Lower leg skin (tissue), 3 donors: Measurements from ENCODE around the gene FAM25C.
"Not testable (repeated sequence)": the region's sequence is repeated elsewhere in the genome, so short reads cannot be mapped to it uniquely, and the experiment has no call there.

Experiments
- POLR2A ChIP-seq, 2 donors: fragments of 450-650 bp; IDR thresholded peaks; one replicate each; pipeline ENCODE4 v1.6.1; 2016 to 2017; ENCODE audit warnings: antibody characterized with exemption in 2 of 2, mild to moderate bottlenecking in 1 of 2, moderate library complexity in 1 of 2
- TF ChIP-seq, protein P1 (sequence below), 3 donors: fragments of 450-650 bp; IDR thresholded peaks; one replicate each; pipeline ENCODE4 v1.5.1; 2016; ENCODE audit warnings: antibody characterized with exemption in 3 of 3, mild to moderate bottlenecking in 3 of 3, moderate library complexity in 2 of 3

DNA sequence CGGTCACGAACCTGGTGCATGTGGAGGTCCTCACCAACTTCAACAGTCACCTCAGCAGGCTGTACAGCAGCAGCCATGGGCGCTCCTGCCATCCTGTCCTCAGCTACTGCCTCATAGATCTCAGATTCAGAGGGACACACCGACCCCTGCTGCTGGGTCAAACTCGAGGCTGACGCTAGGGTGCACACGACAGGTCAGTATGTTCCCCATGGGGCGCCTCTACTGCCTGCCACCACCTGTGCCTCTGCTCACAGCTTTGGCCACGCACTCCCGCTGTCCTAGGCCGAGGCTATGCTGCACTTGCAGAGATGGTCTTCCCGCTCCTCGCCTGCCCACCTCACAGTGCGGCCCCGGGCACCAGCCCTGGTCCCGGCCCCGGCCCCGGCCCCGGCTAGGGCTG lies 31.8 kb upstream of the FAM25C start:
- TF ChIP-seq POLR2A (IDR thresholded peaks at IDR 0.05), result not testable (repeated sequence)
- TF ChIP-seq, protein P1, sequence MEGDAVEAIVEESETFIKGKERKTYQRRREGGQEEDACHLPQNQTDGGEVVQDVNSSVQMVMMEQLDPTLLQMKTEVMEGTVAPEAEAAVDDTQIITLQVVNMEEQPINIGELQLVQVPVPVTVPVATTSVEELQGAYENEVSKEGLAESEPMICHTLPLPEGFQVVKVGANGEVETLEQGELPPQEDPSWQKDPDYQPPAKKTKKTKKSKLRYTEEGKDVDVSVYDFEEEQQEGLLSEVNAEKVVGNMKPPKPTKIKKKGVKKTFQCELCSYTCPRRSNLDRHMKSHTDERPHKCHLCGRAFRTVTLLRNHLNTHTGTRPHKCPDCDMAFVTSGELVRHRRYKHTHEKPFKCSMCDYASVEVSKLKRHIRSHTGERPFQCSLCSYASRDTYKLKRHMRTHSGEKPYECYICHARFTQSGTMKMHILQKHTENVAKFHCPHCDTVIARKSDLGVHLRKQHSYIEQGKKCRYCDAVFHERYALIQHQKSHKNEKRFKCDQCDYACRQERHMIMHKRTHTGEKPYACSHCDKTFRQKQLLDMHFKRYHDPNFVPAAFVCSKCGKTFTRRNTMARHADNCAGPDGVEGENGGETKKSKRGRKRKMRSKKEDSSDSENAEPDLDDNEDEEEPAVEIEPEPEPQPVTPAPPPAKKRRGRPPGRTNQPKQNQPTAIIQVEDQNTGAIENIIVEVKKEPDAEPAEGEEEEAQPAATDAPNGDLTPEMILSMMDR (IDR thresholded peaks at IDR 0.05), result not testable (repeated sequence)
